HL-60 (cell line): ENCODE measurements around the gene MARCHF10.

Experiments
- DNase-seq, 2 experiments: peaks; one replicate each; pipeline ENCODE4 v3.0.0-alpha.2; 2010 to 2020; ENCODE audit warnings: low read depth in 1 of 2, low spot score in 1 of 2
- H3K27ac ChIP-seq: fragments of 250-450 bp; sonication (Bioruptor Pico); replicated peaks from 2 replicates; pipeline ENCODE4 v1.5.1; 2020; ENCODE audit warnings: mild to moderate bottlenecking, moderate library complexity
- H3K27me3 ChIP-seq: fragments of 250-450 bp; sonication (Bioruptor Pico); 2 replicates; pipeline ENCODE4 v1.5.1; 2021; ENCODE audit warnings: mild to moderate bottlenecking, moderate library complexity; ENCODE audit not compliant: insufficient read depth, poor library complexity, severe bottlenecking
- H3K4me3 ChIP-seq: replicated peaks from 2 replicates; pipeline ENCODE4 v1.5.1; 2011; ENCODE audit warnings: mild to moderate bottlenecking, control low read depth, low read length; ENCODE audit not compliant: insufficient read depth
- CTCF ChIP-seq: IDR thresholded peaks from one replicate; pipeline ENCODE4 v1.5.1; 2011; ENCODE audit warnings: low read length, control low read depth, inconsistent platforms; ENCODE audit not compliant: insufficient read depth
- GABPA ChIP-seq: IDR thresholded peaks from 2 replicates; pipeline ENCODE4 v1.6.1; 2012; ENCODE audit warnings: low read depth
- POLR2AphosphoS5 ChIP-seq: IDR thresholded peaks from 2 replicates; pipeline ENCODE4 v1.6.1; 2012; ENCODE audit warnings: low read depth
- REST ChIP-seq: IDR thresholded peaks from 2 replicates; pipeline ENCODE4 v1.6.1; 2012; ENCODE audit warnings: low read depth; ENCODE audit not compliant: insufficient replicate concordance
- SPI1 ChIP-seq: IDR thresholded peaks from 2 replicates; pipeline ENCODE4 v1.6.1; 2012; ENCODE audit warnings: low read depth, mild to moderate bottlenecking, borderline replicate concordance

The MARCHF10 gene

GRCh38 chr17:62750631-62751051 is 57.5 kb downstream of the MARCHF10 start:
- DNase-seq = no peak
- Histone ChIP-seq H3K27ac (no peak overlapping the region), H3K27me3 (no peaks in the 10 kb centered on the region), H3K4me3 (no peak overlapping the region)
- TF ChIP-seq CTCF = no peak
- no peak for TF ChIP-seq GABPA
- TF ChIP-seq POLR2AphosphoS5 = no peak
- no peak for TF ChIP-seq REST
- no peak for TF ChIP-seq SPI1

- DNase-seq = no peak
- TF ChIP-seq SPI1 (no peak), GABPA (no peak), CTCF (no peak)
- H3K27me3 ChIP-seq = no peaks in the 10 kb centered on the region
- no peak overlapping the region for H3K4me3 ChIP-seq
- no peak overlapping the region for H3K27ac ChIP-seq
Observed at GRCh38 chr17:62749926-62750325, 58.2 kb downstream of the MARCHF10 start.

GRCh38 chr17:62746941-62747340 is 61.2 kb downstream of the MARCHF10 start:
- Histone ChIP-seq H3K27ac (no peak overlapping the region), H3K4me3 (no peak overlapping the region), H3K27me3 (no peaks in the 10 kb centered on the region)
- TF ChIP-seq CTCF (no peak), SPI1 (no peak), POLR2AphosphoS5 (no peak), GABPA (no peak), REST (no peak)
- no peak for DNase-seq

- Histone ChIP-seq H3K27ac (no peak overlapping the region), H3K4me3 (no peak overlapping the region), H3K27me3 (no peaks in the 10 kb centered on the region)
- no peak for DNase-seq
- TF ChIP-seq GABPA (no peak), CTCF (no peak), SPI1 (no peak), POLR2AphosphoS5 (no peak), REST (no peak)
Observed at GRCh38 chr17:62745806-62746205, 62.3 kb downstream of the MARCHF10 start.
